Natural killer cell (primary cell): ENCODE data around the gene JCHAIN. TPM values are rescaled to one million over a fixed set of nuclear protein-coding genes. Genes with fewer than 3 reads are reported as not detected.
"Not testable (repeated sequence)": the region's sequence is repeated elsewhere in the genome, so short reads cannot be mapped to it uniquely, and the experiment has no call there.

ENCODE experiments used
- ATAC-seq, 3 donors: fragments of 150-1000 bp in 2 of 3; fragments of 200-7000 bp in 1 of 3; cut with Tn5 transposase; 1 replicate in 1 of 3; 2 replicates in 2 of 3; pipeline ENCODE4 v1.10.0; 2021; ENCODE audit warnings: mild to moderate bottlenecking in 2 of 3, moderate library complexity in 2 of 3
- DNase-seq, 2 donors: peaks; one replicate each; pipeline versions ENCODE4 v3.0.0 to v3.0.0-alpha.2; 2013 to 2021; ENCODE audit warnings: mixed read lengths in 1 of 2
- H3K27ac ChIP-seq: one replicate; pipeline ENCODE4 v1.5.1; 2013; ENCODE audit warnings: mild to moderate bottlenecking, low read length
- H3K27me3 ChIP-seq: one replicate; pipeline ENCODE4 v1.6.1; 2013; ENCODE audit warnings: low read length; ENCODE audit not compliant: control insufficient read depth, insufficient read depth
- H3K36me3 ChIP-seq: one replicate; pipeline ENCODE4 v1.6.1; 2013; ENCODE audit warnings: low read length; ENCODE audit not compliant: control insufficient read depth, insufficient read depth
- H3K4me1 ChIP-seq: one replicate; pipeline ENCODE4 v1.6.1; 2013; ENCODE audit warnings: low read length; ENCODE audit not compliant: control insufficient read depth, insufficient read depth
- H3K4me3 ChIP-seq: one replicate; pipeline ENCODE4 v1.5.1; 2013; ENCODE audit warnings: low read length
- H3K9me3 ChIP-seq: one replicate; pipeline ENCODE4 v1.6.1; 2013; ENCODE audit warnings: low read length; ENCODE audit not compliant: control insufficient read depth, insufficient read depth
- H3K27ac Mint-ChIP-seq, 2 donors: one replicate each; pipeline ENCODE4 v1.8.0; 2022; ENCODE audit warnings: mild to moderate bottlenecking in 2 of 2, mixed read lengths in 2 of 2, moderate library complexity in 1 of 2
- H3K27me3 Mint-ChIP-seq, 2 donors: one replicate each; pipeline ENCODE4 v1.8.0; 2022; ENCODE audit warnings: low read depth in 2 of 2, mixed read lengths in 2 of 2
- H3K36me3 Mint-ChIP-seq: one replicate; pipeline ENCODE4 v1.8.0; 2022; ENCODE audit warnings: mixed read lengths
- H3K4me1 Mint-ChIP-seq, 2 donors: one replicate each; pipeline ENCODE4 v1.8.0; 2022; ENCODE audit warnings: mixed read lengths in 2 of 2
- H3K4me3 Mint-ChIP-seq: one replicate; pipeline ENCODE4 v1.8.0; 2022; ENCODE audit warnings: mild to moderate bottlenecking, moderate library complexity, mixed read lengths
- H3K9me3 Mint-ChIP-seq, 2 donors: one replicate each; pipeline ENCODE4 v1.8.0; 2022; ENCODE audit warnings: mixed read lengths in 2 of 2
- CTCF ChIP-seq: fragments of 200-600 bp; IDR thresholded peaks from one replicate; pipeline ENCODE4 v1.8.0; 2022; ENCODE audit warnings: antibody characterized with exemption
- WGBS: methylation state at CpG from one replicate; pipeline ENCODE4 v1.1.7; 2013; ENCODE audit warnings: missing lambda C conversion rate; ENCODE audit not compliant: insufficient coverage; 5-methylcytosine and 5-hydroxymethylcytosine counted together
- intact Hi-C: fragments of 100-400 bp; cut with micrococcal nuclease; formaldehyde crosslinking; loops from one replicate; pipeline ENCODE4 v1.14.2; 2022
- total RNA-seq, 4 donors: library from RNA; stranded (reverse); fragments of 120-200 nt in 1 of 4; gene quantifications; one replicate each; pipeline versions ENCODE4 v1.2.3 to v1.2.4, GENCODE V29; 2013 to 2022

The JCHAIN gene
- total RNA-seq, 3 donors from 2014 or later (not counting 1 experiment from before 2014, with no cell fraction given), result 1.6 to 1,035 (median 3.5) TPM

GRCh38 chr4:70700712-70701111 lies 34.4 kb upstream of the JCHAIN start:
- H3K27me3 Mint-ChIP-seq, result no peaks in the 10 kb centered on the region
- Histone ChIP-seq H3K4me1 (peaks cover 4% of the 10 kb centered on the region), H3K36me3 (no peaks in the 10 kb centered on the region), H3K27ac (no peak overlapping the region), H3K9me3 (no peaks in the 10 kb centered on the region), H3K27me3 (no peaks in the 10 kb centered on the region), H3K4me3 (no peak overlapping the region)
- H3K36me3 Mint-ChIP-seq, result no peaks in the 10 kb centered on the region
- no peak for ATAC-seq
- no peak for TF ChIP-seq CTCF
- DNase-seq, result no peak
- intact Hi-C loops, result no loop called here
- 91% methylated on average over 5 of the region's 5 CpGs for WGBS
- no peaks in the 10 kb centered on the region for H3K9me3 Mint-ChIP-seq
- no peak overlapping the region for H3K27ac Mint-ChIP-seq
- H3K4me3 Mint-ChIP-seq, result no peak overlapping the region
- peaks cover 14% of the 10 kb centered on the region in 2 donors for H3K4me1 Mint-ChIP-seq

GRCh38 chr4:70698435-70698834 lies 32.1 kb upstream of the JCHAIN start:
- DNase-seq, H3K27me3 Mint-ChIP-seq, H3K36me3 ChIP-seq, H3K36me3 Mint-ChIP-seq, H3K9me3 Mint-ChIP-seq, H3K4me3 ChIP-seq, H3K27ac ChIP-seq, H3K27me3 ChIP-seq, H3K27ac Mint-ChIP-seq, H3K4me1 ChIP-seq, ATAC-seq, intact Hi-C loops, H3K4me3 Mint-ChIP-seq, H3K4me1 Mint-ChIP-seq, H3K9me3 ChIP-seq: not testable (repeated sequence)
- 94% methylated on average over 8 of the region's 8 CpGs for WGBS

DNA sequence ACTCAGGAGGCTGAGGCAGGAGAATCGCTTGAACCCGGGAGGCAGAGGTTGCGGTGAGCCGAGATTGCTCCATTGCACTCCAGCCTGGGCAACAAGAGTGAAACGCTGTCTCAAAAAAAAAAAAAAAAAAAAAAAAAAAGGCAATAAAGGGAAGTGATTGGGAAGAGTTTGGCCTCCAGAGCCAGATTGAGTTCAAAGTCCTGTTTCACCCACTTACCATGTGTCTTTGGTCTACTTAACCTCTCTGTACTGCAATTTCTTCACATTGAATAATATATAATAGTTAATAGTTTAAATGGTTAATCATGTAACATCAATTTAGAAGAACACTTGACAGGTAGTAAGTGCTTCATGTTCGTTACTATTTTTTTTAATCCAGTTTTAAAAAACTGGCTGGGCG lies 28.3 kb upstream of the JCHAIN start:
- DNase-seq, H3K9me3 ChIP-seq, intact Hi-C loops, ATAC-seq, H3K36me3 ChIP-seq, H3K4me1 ChIP-seq, H3K27me3 ChIP-seq, H3K27ac ChIP-seq, H3K9me3 Mint-ChIP-seq, H3K36me3 Mint-ChIP-seq, H3K4me3 Mint-ChIP-seq, H3K27ac Mint-ChIP-seq, H3K4me3 ChIP-seq, H3K27me3 Mint-ChIP-seq: not testable (repeated sequence)
- 97% methylated on average over 7 of the region's 7 CpGs for WGBS
- peaks cover 11 to 13% of the 10 kb centered on the region in 2 donors for H3K4me1 Mint-ChIP-seq

DNA sequence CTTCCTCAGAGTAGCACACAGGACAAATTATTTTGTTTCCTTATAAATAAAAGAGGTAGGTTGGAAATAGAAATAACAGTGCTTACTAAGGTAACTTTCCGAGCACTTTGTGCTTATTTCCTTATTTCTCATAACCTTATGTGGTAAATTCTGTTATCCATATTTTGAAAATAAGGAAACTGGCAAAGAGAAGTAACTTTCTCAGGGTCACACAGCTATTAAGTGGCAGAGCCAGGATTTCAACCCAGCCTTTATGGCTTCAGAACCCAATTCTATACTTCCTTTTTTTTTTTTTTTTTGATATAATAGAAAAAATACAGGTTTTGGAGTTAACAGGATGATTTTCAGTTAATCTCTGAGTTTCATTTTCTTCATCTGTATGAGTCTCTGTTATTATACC lies 25.4 kb upstream of the JCHAIN start:
- H3K9me3 ChIP-seq, result no peaks in the 10 kb centered on the region
- H3K4me3 Mint-ChIP-seq, result no peak overlapping the region
- H3K27me3 ChIP-seq, result no peaks in the 10 kb centered on the region

More for the DNA sequence above, 25.4 kb upstream of the JCHAIN start:
- Mint-ChIP-seq H3K36me3 (no peaks in the 10 kb centered on the region), H3K27me3 (no peaks in the 10 kb centered on the region), H3K9me3 (no peaks in the 10 kb centered on the region), H3K27ac (no peak overlapping the region), H3K4me1 (peaks cover 33 to 36% of the 10 kb centered on the region in 2 donors)
- WGBS, result no CpG with 5 or more reads among the region's 1 CpG
- H3K36me3 ChIP-seq, result peaks cover 6% of the 10 kb centered on the region
- ATAC-seq, result no peak
- H3K4me3 ChIP-seq, result no peak overlapping the region
- no peak for TF ChIP-seq CTCF
- DNase-seq, result no peak
- intact Hi-C loops, result no loop called here
- H3K27ac ChIP-seq, result no peak overlapping the region
- peaks cover 25% of the 10 kb centered on the region for H3K4me1 ChIP-seq
